WTC11 (cell line): ENCODE measurements around the gene TBCEL.

ENCODE experiments used
- CTCF ChIP-seq: fragments of 200-600 bp; IDR thresholded peaks from 2 replicates; pipeline ENCODE4 v1.8.0; 2022; ENCODE audit warnings: antibody characterized with exemption
- E2F1 ChIP-seq: sonication (generic); formaldehyde crosslinking; IDR thresholded peaks from 2 replicates; pipeline ENCODE4 v1.8.0; 2022; ENCODE audit warnings: mild to moderate bottlenecking, missing genetic modification reagents
- E2F4 ChIP-seq: sonication (generic); formaldehyde crosslinking; IDR thresholded peaks from 2 replicates; pipeline ENCODE4 v1.8.1; 2022; ENCODE audit warnings: low read depth, mild to moderate bottlenecking, moderate library complexity, missing genetic modification reagents, borderline replicate concordance
- IRF2 ChIP-seq: sonication (generic); formaldehyde crosslinking; IDR thresholded peaks from 2 replicates; pipeline ENCODE4 v1.8.0; 2022; ENCODE audit warnings: low read depth, missing genetic modification reagents, borderline replicate concordance
- MAX ChIP-seq: sonication (generic); formaldehyde crosslinking; IDR thresholded peaks from 2 replicates; pipeline ENCODE4 v1.8.0; 2022; ENCODE audit warnings: mild to moderate bottlenecking, missing genetic modification reagents

- TF ChIP-seq CTCF: no peak
- TF ChIP-seq E2F1 (CRISPR knock-in tag): no peak
- TF ChIP-seq E2F4 (CRISPR knock-in tag): no peak
- no peak for TF ChIP-seq MAX (CRISPR knock-in tag)
- TF ChIP-seq IRF2: no peak
Observed at GRCh38 chr11:121059605-121060004, 35.7 kb downstream of the TBCEL start.
